Psoas muscle (tissue), 8 donors: ENCODE results near the gene DTNBP1. TPM values are rescaled to one million over a fixed set of nuclear protein-coding genes. Genes with fewer than 3 reads are reported as not detected.

Source experiments
- ATAC-seq, 4 donors: fragments of 200-7000 bp; cut with Tn5 transposase; one replicate each; pipeline ENCODE4 v1.9.1; 2020; ENCODE audit warnings: moderate library complexity in 3 of 4, mild to moderate bottlenecking in 2 of 4
- DNase-seq, 2 donors: peaks; one replicate each; pipeline ENCODE4 v3.0.0-alpha.2; 2020
- H3K27ac ChIP-seq: fragments of 200-600 bp; one replicate; pipeline ENCODE4 v1.8.0; 2022
- H3K27me3 ChIP-seq, 3 donors: fragments of 200-600 bp in 1 of 3; one replicate each; pipeline versions ENCODE4 v1.6.1 to v1.8.0; 2013 to 2022; ENCODE audit warnings: low read length in 2 of 3, mild to moderate bottlenecking in 2 of 3, moderate library complexity in 1 of 3; ENCODE audit not compliant: insufficient read depth in 3 of 3
- H3K36me3 ChIP-seq, 2 donors: fragments of 200-600 bp in 1 of 2; one replicate each; pipeline versions ENCODE4 v1.6.1 to v1.8.0; 2013 to 2022; ENCODE audit warnings: low read depth in 1 of 2, mild to moderate bottlenecking in 1 of 2, moderate library complexity in 1 of 2; ENCODE audit not compliant: insufficient read depth in 1 of 2
- H3K4me1 ChIP-seq: fragments of 200-600 bp; one replicate; pipeline ENCODE4 v1.8.0; 2022
- H3K4me3 ChIP-seq: fragments of 200-600 bp; one replicate; pipeline ENCODE4 v1.8.0; 2022; ENCODE audit warnings: mild to moderate bottlenecking
- H3K9me3 ChIP-seq: fragments of 200-600 bp; one replicate; pipeline ENCODE4 v1.8.0; 2022
- WGBS, 3 donors: extraction: QIAGEN DNeasy Blood & Tissue Kit; methylation state at CpG; one replicate each; pipeline versions ENCODE4 v1.1.6 to v1.1.7; 2013; 5-methylcytosine and 5-hydroxymethylcytosine counted together
- intact Hi-C, 2 donors: fragments of 100-400 bp; cut with DNase I; formaldehyde crosslinking; loops; one replicate each; pipeline versions ENCODE4 v1.11.0 to v1.14.2; 2022
- polyA plus RNA-seq, 3 donors: library from polyadenylated mRNA; stranded (reverse); fragments of 200-250 nt; gene quantifications; one replicate each; pipeline ENCODE4 v1.2.3, GENCODE V29; 2013
- total RNA-seq, 4 donors: library from RNA; stranded (reverse); fragmentation: NEBNext Ultra II Directional in 2 of 4; extraction: Animal tissue kit (Norgen Biotek cat#: 25700) in 2 of 4; gene quantifications; one replicate each; pipeline versions ENCODE4 v1.2.1 to v1.2.4, GENCODE V29; 2021 to 2023
- TF ChIP-seq, protein P1 (sequence below): fragments of 200-600 bp; IDR thresholded peaks from one replicate; pipeline ENCODE4 v1.8.0; 2022; ENCODE audit warnings: antibody characterized with exemption
- donor health status: healthy with polysubstance abuse.
- donor health status: DM: no; HTN: no; CAD: no; lungs with moderate emphysema.
- donor health status: Bipolar disorder and iron deficiency.
- donor health status: healthy.
- donor health status: DM: yes; HTN: yes; CAD: no.
- donor health status: DM: no; HTN: no; CAD: no.
- donor health status: DM: no; HTN: no; CAD: no.
- donor health status: DM: yes; HTN: yes; CAD: no.

The DTNBP1 gene
- total and polyA plus RNA-seq, 7 donors = 8.0 to 22.0 (median 15.0) TPM

DNA sequence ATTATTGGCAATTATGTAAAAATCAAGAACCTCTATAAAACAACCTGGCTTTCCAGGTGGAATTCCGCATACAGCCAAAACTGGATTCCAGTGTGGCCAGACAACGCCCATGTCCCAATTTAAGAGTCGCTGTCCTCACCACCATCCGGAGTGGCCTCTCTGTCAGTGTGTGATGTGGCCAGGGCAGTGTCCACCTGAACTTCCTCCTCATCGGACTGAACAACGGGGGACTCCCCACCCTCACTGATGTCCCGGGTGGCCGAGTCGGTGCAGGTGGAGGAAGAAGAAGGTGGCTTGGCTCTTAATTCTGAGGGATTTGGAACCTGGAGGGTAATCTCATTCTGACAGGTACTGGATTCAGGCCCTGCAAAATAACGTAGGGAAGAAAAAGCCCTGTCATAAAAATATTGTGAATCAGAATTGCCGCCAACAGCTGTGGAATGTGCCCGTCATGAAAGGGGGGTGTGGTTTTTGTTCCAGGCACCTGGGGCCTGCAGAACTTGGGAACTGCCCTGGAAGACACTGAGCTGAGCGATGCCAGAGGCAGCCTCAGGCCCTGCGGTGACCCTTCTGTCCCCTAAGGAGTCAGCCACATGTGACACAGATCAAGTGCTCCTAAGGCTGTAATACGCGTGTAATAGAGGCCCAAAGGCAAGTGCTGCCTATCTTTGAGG lies 139.8 kb downstream of the DTNBP1 start:
- ATAC-seq = peak; percentile 54 to 81 (median 73)
- peaks cover 0 to 56% of the 10 kb centered on the region in 2 donors for H3K36me3 ChIP-seq
- H3K27ac ChIP-seq = no peak overlapping the region
- no peak overlapping the region for H3K4me3 ChIP-seq
- no peaks in the 10 kb centered on the region for H3K9me3 ChIP-seq
- no peak for DNase-seq
- TF ChIP-seq, protein P1, sequence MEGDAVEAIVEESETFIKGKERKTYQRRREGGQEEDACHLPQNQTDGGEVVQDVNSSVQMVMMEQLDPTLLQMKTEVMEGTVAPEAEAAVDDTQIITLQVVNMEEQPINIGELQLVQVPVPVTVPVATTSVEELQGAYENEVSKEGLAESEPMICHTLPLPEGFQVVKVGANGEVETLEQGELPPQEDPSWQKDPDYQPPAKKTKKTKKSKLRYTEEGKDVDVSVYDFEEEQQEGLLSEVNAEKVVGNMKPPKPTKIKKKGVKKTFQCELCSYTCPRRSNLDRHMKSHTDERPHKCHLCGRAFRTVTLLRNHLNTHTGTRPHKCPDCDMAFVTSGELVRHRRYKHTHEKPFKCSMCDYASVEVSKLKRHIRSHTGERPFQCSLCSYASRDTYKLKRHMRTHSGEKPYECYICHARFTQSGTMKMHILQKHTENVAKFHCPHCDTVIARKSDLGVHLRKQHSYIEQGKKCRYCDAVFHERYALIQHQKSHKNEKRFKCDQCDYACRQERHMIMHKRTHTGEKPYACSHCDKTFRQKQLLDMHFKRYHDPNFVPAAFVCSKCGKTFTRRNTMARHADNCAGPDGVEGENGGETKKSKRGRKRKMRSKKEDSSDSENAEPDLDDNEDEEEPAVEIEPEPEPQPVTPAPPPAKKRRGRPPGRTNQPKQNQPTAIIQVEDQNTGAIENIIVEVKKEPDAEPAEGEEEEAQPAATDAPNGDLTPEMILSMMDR = no peak
- 58 to 70% (median 61%) methylated on average over 16 of the region's 16 CpGs for WGBS, 3 donors
- intact Hi-C loops = no loop called here
- peaks cover 22% of the 10 kb centered on the region for H3K4me1 ChIP-seq
- no peaks in the 10 kb centered on the region for H3K27me3 ChIP-seq

DNA sequence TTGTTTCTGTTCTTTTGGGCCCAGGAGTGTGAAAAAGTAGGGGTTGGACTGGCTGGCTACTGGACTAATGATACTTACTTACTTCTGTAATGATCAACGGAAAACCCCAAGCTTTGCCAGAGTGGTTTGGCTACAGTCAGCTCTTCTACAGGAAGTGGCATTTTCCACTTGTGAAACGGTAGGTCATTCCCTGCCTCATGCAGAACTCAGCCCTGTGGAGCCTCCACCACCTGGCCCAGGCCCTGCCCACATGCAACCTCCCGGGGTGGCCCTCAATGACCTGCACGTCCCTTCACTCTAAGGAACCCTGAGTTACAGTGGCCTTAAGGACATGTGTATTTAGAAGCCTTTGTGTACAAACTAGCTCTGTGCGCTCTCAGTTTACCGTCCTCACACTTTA lies 140.4 kb downstream of the DTNBP1 start:
- Histone ChIP-seq H3K27me3 (no peaks in the 10 kb centered on the region), H3K27ac (peak overlapping the region; percentile 39), H3K4me1 (peaks cover 22% of the 10 kb centered on the region), H3K36me3 (peaks cover 0 to 61% of the 10 kb centered on the region in 2 donors), H3K9me3 (no peaks in the 10 kb centered on the region), H3K4me3 (no peak overlapping the region)
- WGBS, 3 donors = 47 to 65% (median 51%) methylated on average over 6 of the region's 6 CpGs
- TF ChIP-seq, protein P1 = no peak
- ATAC-seq = peak in 1 of 4 donors; percentile 16
- DNase-seq = no peak
- intact Hi-C loops = no loop called here

DNA sequence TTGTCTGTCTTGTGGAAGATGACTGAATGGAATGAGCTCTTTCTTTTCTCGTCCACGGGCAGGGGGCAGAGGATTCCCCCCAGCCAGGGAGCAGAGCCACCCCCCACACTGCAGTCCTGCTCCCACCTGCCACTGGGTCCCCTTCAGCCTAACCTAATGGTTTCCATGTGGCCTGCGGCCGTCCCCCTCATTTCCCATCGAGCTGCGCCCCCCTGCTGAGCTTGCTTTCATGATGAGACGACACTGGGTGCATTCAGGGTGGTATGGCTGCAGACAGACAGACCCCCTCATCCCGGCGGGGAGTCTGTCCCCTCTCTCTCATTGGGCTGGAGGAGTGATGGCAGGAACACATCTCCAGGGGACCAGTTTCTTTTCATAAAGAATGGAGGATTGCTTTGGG lies 140.8 kb downstream of the DTNBP1 start:
- ATAC-seq (no peak), DNase-seq (no peak)
- 87 to 90% (median 90%) methylated on average over 9 of the region's 9 CpGs for WGBS, 3 donors
- peaks cover 22% of the 10 kb centered on the region for H3K4me1 ChIP-seq
- H3K27ac ChIP-seq = peak overlapping the region; percentile 39
- intact Hi-C loops = no loop called here
- TF ChIP-seq, protein P1 = no peak
- H3K27me3 ChIP-seq = no peaks in the 10 kb centered on the region
- H3K9me3 ChIP-seq = no peaks in the 10 kb centered on the region
- no peak overlapping the region for H3K4me3 ChIP-seq
- H3K36me3 ChIP-seq = peaks cover 0 to 65% of the 10 kb centered on the region in 2 donors

DNA sequence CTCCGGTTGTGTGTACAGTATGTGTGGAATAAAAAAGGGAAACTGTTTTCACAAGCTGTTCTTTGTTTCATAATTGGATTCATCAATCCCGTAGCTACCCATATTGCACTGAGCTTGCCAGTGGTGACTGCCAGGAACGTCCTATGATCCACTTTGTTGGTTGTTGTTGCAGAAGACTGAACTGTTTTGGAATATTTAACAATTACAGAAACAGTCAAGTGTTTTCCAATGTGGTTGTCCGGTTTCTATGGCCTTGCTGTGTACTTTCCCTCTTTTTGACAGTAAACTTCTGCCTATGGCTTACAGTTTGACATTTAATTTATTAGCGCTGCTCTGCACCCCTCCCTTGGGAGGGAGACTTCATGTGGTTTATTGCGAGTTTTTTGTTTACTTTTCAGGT lies 141.2 kb downstream of the DTNBP1 start:
- TF ChIP-seq, protein P1 = no peak
- H3K4me1 ChIP-seq = peaks cover 22% of the 10 kb centered on the region
- no peak overlapping the region for H3K4me3 ChIP-seq
- H3K36me3 ChIP-seq = peaks cover 0 to 69% of the 10 kb centered on the region in 2 donors
- H3K27me3 ChIP-seq = no peaks in the 10 kb centered on the region
- intact Hi-C loops = no loop called here
- no peak for DNase-seq
- WGBS, 3 donors = 59 to 75% (median 65%) methylated on average over 6 of the region's 6 CpGs
- H3K9me3 ChIP-seq = no peaks in the 10 kb centered on the region
- ATAC-seq = no peak
- no peak overlapping the region for H3K27ac ChIP-seq
